IPS-20b (cell line): ENCODE measurements around the gene BCOR.

ENCODE experiments used
- H3K27ac ChIP-seq: one replicate; pipeline ENCODE4 v1.5.1; 2013; ENCODE audit warnings: low read length
- H3K27me3 ChIP-seq: 2 replicates; pipeline ENCODE4 v1.6.1; 2013; ENCODE audit warnings: mild to moderate bottlenecking, low read length, inconsistent platforms; ENCODE audit not compliant: insufficient read depth
- H3K36me3 ChIP-seq: 2 replicates; pipeline ENCODE4 v1.6.1; 2013; ENCODE audit warnings: low read depth, mild to moderate bottlenecking, inconsistent platforms, low read length, moderate library complexity; ENCODE audit not compliant: insufficient read depth
- H3K4me1 ChIP-seq: 2 replicates; pipeline ENCODE4 v1.6.1; 2013; ENCODE audit warnings: mild to moderate bottlenecking, control low read depth, inconsistent platforms, low read length, moderate library complexity; ENCODE audit not compliant: insufficient read depth
- H3K4me3 ChIP-seq: 2 replicates; pipeline ENCODE4 v1.5.1; 2013; ENCODE audit warnings: mild to moderate bottlenecking, low read length, inconsistent platforms
- H3K9ac ChIP-seq: 2 replicates; pipeline ENCODE4 v1.6.1; 2013; ENCODE audit warnings: low read depth, mild to moderate bottlenecking, inconsistent platforms, low read length, moderate library complexity
- H3K9me3 ChIP-seq: 2 replicates; pipeline ENCODE4 v1.6.1; 2013; ENCODE audit warnings: mild to moderate bottlenecking, low read depth, low read length, inconsistent platforms; ENCODE audit not compliant: insufficient read depth

The BCOR gene

GRCh38 chrX:40097504-40098263 lies at the start of gene BCOR:
BCOR (minus strand) TSS chrX:40097958; CDS start chrX:40077929, 20,029 bp downstream.
- Histone ChIP-seq H3K4me1 (peaks cover 26% of the 10 kb centered on the region), H3K36me3 (no peaks in the 10 kb centered on the region), H3K27me3 (peaks cover 41% of the 10 kb centered on the region), H3K27ac (no peak within 1 kb of the TSS), H3K9me3 (no peaks in the 10 kb centered on the region), H3K9ac (peak within 1 kb of the TSS; percentile 61; the same call in 1 of the 2 replicates), H3K4me3 (peak within 1 kb of the TSS; percentile 85; the same call in 1 of the 2 replicates)

DNA sequence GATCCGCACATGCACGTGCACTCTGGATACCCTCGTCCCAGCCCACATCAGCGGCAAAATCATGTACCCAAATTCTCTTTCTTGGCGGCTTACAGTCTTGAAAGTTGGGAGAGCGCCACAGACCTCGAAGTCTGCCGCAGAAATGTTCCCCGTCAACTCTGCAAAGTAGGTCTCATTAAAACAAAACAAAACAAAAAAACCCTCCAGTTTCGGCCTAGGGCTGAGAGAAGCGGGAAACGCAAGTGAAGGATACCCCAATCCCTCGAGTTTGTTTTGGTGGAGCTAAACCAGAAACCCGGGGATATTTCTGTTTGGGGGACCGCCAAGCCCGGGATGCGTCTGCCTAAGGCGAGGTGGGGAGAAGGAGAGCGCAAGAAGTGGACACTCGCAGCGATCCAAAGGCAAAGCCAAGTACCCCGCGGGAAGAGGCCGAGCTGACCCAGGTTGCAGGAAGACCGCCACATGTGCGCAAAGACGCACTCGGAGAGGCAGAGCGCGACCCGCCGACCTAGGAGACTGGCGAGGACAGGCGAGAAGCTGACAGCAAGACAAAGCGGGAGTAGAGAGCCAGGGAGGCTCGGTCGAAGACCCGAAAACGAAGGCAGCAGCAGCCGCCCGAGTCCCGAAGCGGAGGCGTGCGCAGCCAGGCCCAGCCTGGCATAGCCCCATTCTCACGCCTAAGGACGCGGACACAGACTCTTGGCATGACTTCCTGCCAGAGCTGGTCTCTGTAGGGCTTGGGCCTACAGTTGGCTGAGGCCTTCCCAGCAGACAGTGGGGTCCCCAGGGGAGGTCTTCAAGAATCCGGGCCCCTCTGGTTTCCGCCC lies 49.6 kb upstream of the BCOR start:
- Histone ChIP-seq H3K9me3 (no peaks in the 10 kb centered on the region), H3K4me3 (peak overlapping the region; percentile 72; the same call in 1 of the 2 replicates), H3K9ac (peak overlapping the region; percentile 37; the same call in 1 of the 2 replicates), H3K36me3 (no peaks in the 10 kb centered on the region), H3K4me1 (peaks cover 26% of the 10 kb centered on the region; the same call in 1 of the 2 replicates), H3K27ac (no peak overlapping the region), H3K27me3 (peaks cover 83% of the 10 kb centered on the region)

DNA sequence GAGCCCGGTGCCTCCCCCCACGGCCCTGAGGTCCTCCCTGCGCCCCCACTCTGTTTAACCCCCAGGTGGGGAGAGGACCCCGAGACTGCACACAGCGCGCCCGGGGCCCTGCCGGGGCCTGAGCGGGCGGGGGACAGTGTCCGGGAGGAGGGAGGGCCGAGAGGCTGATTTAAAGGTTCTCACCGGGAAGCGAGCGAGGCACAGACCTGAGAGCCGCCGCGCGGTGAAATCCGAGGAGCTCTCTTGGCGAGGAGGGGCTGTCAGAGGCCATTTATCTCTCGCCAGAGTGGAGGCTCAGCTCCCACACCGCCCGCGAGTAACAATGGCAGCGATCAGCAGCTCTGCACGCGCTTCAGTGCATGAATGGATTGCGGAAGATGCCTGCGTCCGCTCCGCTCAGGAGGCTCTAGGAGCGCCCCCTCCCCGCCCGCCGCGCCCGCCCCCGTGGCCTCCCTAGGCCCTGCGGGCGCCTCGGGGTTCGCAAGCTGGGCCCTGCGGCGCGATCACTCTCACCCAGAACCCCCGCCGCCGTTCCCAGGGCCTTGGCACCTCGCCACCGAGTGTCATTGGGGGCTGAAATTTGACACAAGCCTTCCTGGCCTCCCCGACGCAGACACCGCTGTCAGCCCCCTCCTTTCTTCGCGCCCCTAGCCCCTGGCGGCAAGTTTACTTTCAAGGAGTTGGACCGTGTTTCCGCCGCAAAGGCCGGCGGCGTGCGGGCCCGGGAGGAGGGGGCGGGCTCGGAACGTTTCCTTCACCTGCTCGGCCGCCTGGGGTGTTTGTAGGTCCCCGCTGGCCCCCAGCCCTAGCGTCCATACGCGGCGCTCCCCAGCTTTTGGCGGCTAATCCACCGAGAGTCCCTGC lies 48.7 kb upstream of the BCOR start:
- Histone ChIP-seq H3K27me3 (peaks cover 81% of the 10 kb centered on the region), H3K9me3 (no peaks in the 10 kb centered on the region), H3K27ac (no peak overlapping the region), H3K4me3 (peak overlapping the region; percentile 72; the same call in 1 of the 2 replicates), H3K4me1 (peaks cover 29% of the 10 kb centered on the region; the same call in 1 of the 2 replicates), H3K9ac (peak overlapping the region; percentile 67; the same call in 1 of the 2 replicates), H3K36me3 (no peaks in the 10 kb centered on the region)

- peak overlapping the region; percentile 67; the same call in 1 of the 2 replicates for H3K9ac ChIP-seq
- H3K9me3 ChIP-seq, result no peaks in the 10 kb centered on the region
- H3K4me1 ChIP-seq, result peaks cover 33% of the 10 kb centered on the region; the same call in 1 of the 2 replicates
- H3K36me3 ChIP-seq, result no peaks in the 10 kb centered on the region
- H3K27me3 ChIP-seq, result peaks cover 75% of the 10 kb centered on the region
- H3K4me3 ChIP-seq, result peak overlapping the region; percentile 72
- H3K27ac ChIP-seq, result no peak overlapping the region
These were observed 48.1 kb upstream of the BCOR start for GRCh38 chrX:40145923-40146261.

DNA sequence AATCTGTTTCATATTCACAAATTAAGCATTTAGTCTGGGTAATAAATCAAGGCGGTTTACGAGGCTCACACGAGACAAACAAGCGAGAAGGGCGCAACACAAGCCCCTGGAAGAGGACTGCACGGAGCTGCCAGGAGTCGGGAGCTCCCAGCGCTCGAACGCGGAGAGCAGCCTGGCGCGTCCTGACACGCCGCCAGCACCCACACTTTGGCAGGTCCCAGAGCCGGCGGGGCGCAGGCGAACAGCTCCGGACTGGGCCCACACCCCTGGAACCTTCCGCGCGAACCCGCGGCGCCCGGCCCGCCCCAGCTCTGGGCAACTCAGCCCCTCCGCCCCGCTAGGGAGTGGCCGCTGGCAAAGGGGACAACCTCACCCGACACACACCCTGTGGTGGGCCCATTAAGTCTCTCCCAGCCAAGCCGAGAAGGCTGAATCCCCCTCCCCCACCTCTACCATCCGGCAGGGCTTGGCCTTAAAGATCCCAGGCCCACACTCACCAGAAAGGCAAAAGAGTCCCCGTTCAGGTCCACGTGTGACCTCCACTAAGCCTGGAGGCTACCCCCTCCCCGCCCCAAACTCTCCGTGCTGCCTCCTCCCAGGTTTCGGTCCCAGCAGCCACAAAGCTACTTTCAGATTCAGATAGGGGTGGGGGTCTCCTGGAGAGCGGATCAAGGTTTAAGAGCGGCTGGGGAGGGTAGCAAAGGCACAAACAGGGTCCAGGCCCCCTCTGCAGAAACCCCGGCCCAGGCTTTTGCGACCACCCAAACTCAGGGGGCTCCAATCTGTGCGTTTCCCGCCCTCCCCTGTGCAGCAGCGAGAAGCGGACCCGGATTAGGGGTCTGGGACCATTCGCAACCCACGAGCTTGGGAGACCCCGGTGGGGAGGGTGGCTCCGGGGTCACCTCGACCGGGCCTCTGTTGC lies 47.5 kb upstream of the BCOR start:
- H3K4me3 ChIP-seq, result peak overlapping the region; percentile 72
- H3K27me3 ChIP-seq, result peaks cover 69% of the 10 kb centered on the region
- no peak overlapping the region for H3K27ac ChIP-seq
- no peaks in the 10 kb centered on the region for H3K36me3 ChIP-seq
- peak overlapping the region; percentile 67; the same call in 1 of the 2 replicates for H3K9ac ChIP-seq
- H3K4me1 ChIP-seq, result peaks cover 35% of the 10 kb centered on the region; the same call in 1 of the 2 replicates
- H3K9me3 ChIP-seq, result no peaks in the 10 kb centered on the region

DNA sequence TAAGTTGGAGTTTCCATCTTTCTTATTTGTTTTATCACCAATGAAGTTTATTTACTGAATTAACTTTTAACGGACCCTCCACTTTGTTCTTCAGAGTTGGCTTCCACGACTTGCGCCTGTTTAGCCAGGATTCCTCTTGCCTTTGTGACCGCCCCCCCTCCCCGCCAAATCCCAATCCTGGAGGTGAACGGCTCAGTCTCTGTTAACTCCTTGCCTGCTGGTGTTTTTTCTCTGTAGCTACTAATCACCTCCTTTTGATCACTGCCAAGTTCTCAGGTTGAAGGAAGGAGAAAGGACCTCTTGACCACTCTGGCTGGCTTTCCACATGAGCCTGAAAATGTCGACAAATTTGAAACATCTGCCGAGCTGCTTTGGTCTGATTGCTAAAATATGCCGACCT lies 46.8 kb upstream of the BCOR start:
- peaks cover 28% of the 10 kb centered on the region; the same call in 1 of the 2 replicates for H3K4me1 ChIP-seq
- H3K9me3 ChIP-seq, result no peaks in the 10 kb centered on the region
- no peak overlapping the region for H3K27ac ChIP-seq
- H3K9ac ChIP-seq, result peak overlapping the region; percentile 67; the same call in 1 of the 2 replicates
- H3K36me3 ChIP-seq, result no peaks in the 10 kb centered on the region
- H3K27me3 ChIP-seq, result peaks cover 62% of the 10 kb centered on the region
- H3K4me3 ChIP-seq, result peak overlapping the region; percentile 72

- Histone ChIP-seq H3K27me3 (peaks cover 56% of the 10 kb centered on the region), H3K36me3 (no peaks in the 10 kb centered on the region), H3K9me3 (no peaks in the 10 kb centered on the region), H3K4me3 (peak overlapping the region; percentile 72; the same call in 1 of the 2 replicates), H3K4me1 (peaks cover 22% of the 10 kb centered on the region; the same call in 1 of the 2 replicates), H3K9ac (peak overlapping the region; percentile 11; the same call in 1 of the 2 replicates), H3K27ac (no peak overlapping the region)
These were observed 46.2 kb upstream of the BCOR start for GRCh38 chrX:40143987-40144386.

GRCh38 chrX:40143001-40143400 lies 45.2 kb upstream of the BCOR start:
- no peaks in the 10 kb centered on the region for H3K36me3 ChIP-seq
- H3K9me3 ChIP-seq, result no peaks in the 10 kb centered on the region
- H3K27ac ChIP-seq, result no peak overlapping the region
- no peak overlapping the region for H3K9ac ChIP-seq
- H3K4me1 ChIP-seq, result peaks cover 22% of the 10 kb centered on the region; the same call in 1 of the 2 replicates
- H3K4me3 ChIP-seq, result no peak overlapping the region
- peaks cover 46% of the 10 kb centered on the region for H3K27me3 ChIP-seq

DNA sequence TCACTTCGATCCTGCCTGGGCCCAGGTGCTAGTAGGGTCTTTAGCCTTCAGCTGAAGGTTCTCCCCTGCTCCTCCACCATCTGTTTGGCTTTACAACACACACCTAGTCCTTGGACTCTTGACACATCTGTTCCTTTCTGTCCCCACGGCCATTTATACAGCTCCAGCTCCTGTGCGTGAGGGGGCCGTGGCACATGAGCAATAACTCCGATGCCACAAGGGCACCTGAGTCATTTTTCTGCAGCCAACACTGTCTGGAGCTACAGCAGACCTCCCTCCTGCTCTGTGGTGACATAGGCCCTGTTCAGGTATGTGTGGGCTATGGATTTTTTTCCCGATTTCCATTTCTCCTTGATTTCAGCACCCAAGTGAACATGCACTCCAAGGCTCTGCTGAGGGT lies 44.7 kb upstream of the BCOR start:
- H3K27ac ChIP-seq, result no peak overlapping the region
- no peak overlapping the region for H3K4me3 ChIP-seq
- peaks cover 40% of the 10 kb centered on the region for H3K27me3 ChIP-seq
- no peaks in the 10 kb centered on the region for H3K36me3 ChIP-seq
- no peaks in the 10 kb centered on the region for H3K9me3 ChIP-seq
- peaks cover 22% of the 10 kb centered on the region; the same call in 1 of the 2 replicates for H3K4me1 ChIP-seq
- no peak overlapping the region for H3K9ac ChIP-seq

DNA sequence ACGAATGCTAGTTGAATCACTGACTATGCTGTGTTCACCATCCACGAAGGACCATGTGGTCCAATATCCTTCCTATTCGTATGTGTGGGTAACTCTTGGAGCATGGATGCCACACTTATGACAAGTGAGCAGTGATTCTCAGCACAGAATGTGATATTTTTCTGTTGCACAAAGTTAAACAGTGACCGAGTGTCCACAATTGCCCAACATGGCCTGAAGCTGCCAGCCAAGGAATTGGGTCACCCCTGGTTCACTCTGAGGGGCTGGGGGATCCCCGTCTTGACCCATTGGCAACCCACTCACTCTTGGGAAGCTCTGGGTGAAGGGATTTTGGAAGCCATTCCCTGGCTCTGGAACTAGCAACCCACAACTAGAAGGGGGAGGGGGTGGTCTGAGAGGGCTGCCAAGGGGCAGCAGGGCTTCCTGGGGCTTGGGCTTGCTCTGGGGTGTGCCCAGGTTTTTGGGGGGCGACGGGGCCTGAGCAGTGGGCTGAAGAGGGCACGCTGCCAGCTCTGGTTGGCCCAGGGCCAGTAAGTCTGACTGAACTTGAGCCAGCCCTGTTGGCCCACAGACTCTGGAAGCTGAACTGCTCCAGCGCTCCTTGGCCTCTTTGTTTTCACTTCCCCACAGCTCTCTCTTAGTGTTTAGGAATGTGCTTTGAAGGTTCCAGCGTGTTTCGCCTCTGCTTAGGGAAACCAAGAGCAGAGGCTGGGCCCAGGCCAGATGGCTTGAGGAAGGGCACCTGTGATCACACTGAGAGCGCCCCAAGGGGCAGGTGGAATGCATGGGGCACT lies 43.1 kb upstream of the BCOR start:
- Histone ChIP-seq H3K4me1 (peaks cover 19% of the 10 kb centered on the region; the same call in 1 of the 2 replicates), H3K9me3 (no peaks in the 10 kb centered on the region), H3K27ac (no peak overlapping the region), H3K4me3 (no peak overlapping the region), H3K27me3 (peaks cover 30% of the 10 kb centered on the region), H3K36me3 (no peaks in the 10 kb centered on the region), H3K9ac (no peak overlapping the region; the same call in 1 of the 2 replicates)
